GM12878 (cell line): ENCODE results near the gene ST8SIA3. TPM values are rescaled to one million over a fixed set of nuclear protein-coding genes. Genes with fewer than 3 reads are reported as not detected.

Experiments used
- ATAC-seq: fragments of 200-7000 bp; cut with Tn5 transposase; 3 replicates; pipeline ENCODE4 v1.9.1; 2020; ENCODE audit warnings: mild to moderate bottlenecking, moderate library complexity
- BruUV-seq: library from RNA; stranded (reverse); fragments of 400-500 nt; replicated peaks from 2 replicates; lab custom pipeline; 2021; lab: Mats Ljungman, UMichigan
- CTCF ChIA-PET: fragments of 300-600 bp; sonication (Branson Sonifier 250); formaldehyde crosslinking; extraction: SDS; loops from one replicate; lab custom pipeline; 2021; ENCODE audit warnings: inconsistent platforms; lab: Yijun Ruan, JAX
- POLR2A ChIA-PET: fragments of 350-600 bp; formaldehyde crosslinking; extraction: SDS; loops from one replicate; lab custom pipeline; 2021; ENCODE audit warnings: inconsistent platforms; lab: Charles Lee
- RAD21 ChIA-PET: fragments of 300-600 bp; sonication (Branson Sonifier 250); formaldehyde crosslinking; loops from one replicate; lab custom pipeline; 2023; ENCODE audit warnings: antibody characterized with exemption; ENCODE audit not compliant: unreplicated experiment; lab: Charles Lee
- SMC1A ChIA-PET: fragments of 300-600 bp; sonication (Branson Sonifier 250); formaldehyde crosslinking; loops from one replicate; lab custom pipeline; 2023; ENCODE audit not compliant: unreplicated experiment, uncharacterized antibody; lab: Charles Lee
- DNase-seq: peaks from one replicate; pipeline ENCODE4 v3.0.0-alpha.2; 2011; ENCODE audit warnings: low read depth, low spot score
- FAIRE-seq: peaks from 3 replicates; lab custom pipeline; 2011; peaks lifted over from hg19 to GRCh38; lab: Jason Lieb, UNC
- H2AFZ ChIP-seq: 2 replicates; pipeline ENCODE4 v1.6.0; 2011; ENCODE audit warnings: low read depth, low read length, control low read depth; ENCODE audit not compliant: control insufficient read depth
- H3K27ac ChIP-seq: 2 replicates; pipeline ENCODE4 v1.5.1; 2011; ENCODE audit warnings: control low read depth; ENCODE audit not compliant: control insufficient read depth, insufficient read depth
- H3K27me3 ChIP-seq, 2 experiments: replicated peaks in 1 of 2; 2 replicates each; pipeline versions ENCODE4 v1.6.0 to v1.6.1; 2011; ENCODE audit warnings: low read length in 1 of 2; ENCODE audit not compliant: control insufficient read depth in 2 of 2, insufficient read depth in 2 of 2
- H3K36me3 ChIP-seq, 2 experiments: 2 replicates each; pipeline ENCODE4 v1.5.1; 2011; ENCODE audit warnings: low read length in 1 of 2; ENCODE audit not compliant: control insufficient read depth in 2 of 2, insufficient read depth in 2 of 2
- H3K4me1 ChIP-seq: 2 replicates; pipeline ENCODE4 v1.6.1; 2011; ENCODE audit warnings: mild to moderate bottlenecking, low read length, moderate library complexity, mixed read lengths; ENCODE audit not compliant: control insufficient read depth, insufficient read depth
- H3K4me2 ChIP-seq: 2 replicates; pipeline ENCODE4 v1.6.0; 2011; ENCODE audit warnings: control low read depth; ENCODE audit not compliant: control insufficient read depth, insufficient read depth
- H3K4me3 ChIP-seq: fragments of 200-600 bp; sonication (generic); 2 replicates; pipeline ENCODE4 v1.5.1; 2016
- H3K79me2 ChIP-seq: 2 replicates; pipeline ENCODE4 v1.6.0; 2011; ENCODE audit warnings: low read length; ENCODE audit not compliant: control insufficient read depth, insufficient read depth
- H3K9ac ChIP-seq: 2 replicates; pipeline ENCODE4 v1.8.0; 2011; ENCODE audit warnings: low read length, control low read depth, mixed read lengths; ENCODE audit not compliant: control insufficient read depth, insufficient read depth
- H3K9me3 ChIP-seq: replicated peaks from 3 replicates; pipeline ENCODE4 v1.5.1; 2011; ENCODE audit warnings: mild to moderate bottlenecking, low read length; ENCODE audit not compliant: control insufficient read depth, insufficient read depth
- H4K20me1 ChIP-seq: 2 replicates; pipeline ENCODE4 v1.6.0; 2011; ENCODE audit not compliant: control insufficient read depth, insufficient read depth
- BACH1 ChIP-seq: fragments of 450-650 bp; IDR thresholded peaks from 2 replicates; pipeline ENCODE4 v1.6.1; 2017; ENCODE audit warnings: mild to moderate bottlenecking, borderline replicate concordance
- BHLHE40 ChIP-seq, 2 experiments: fragments of 450-650 bp in 1 of 2; IDR thresholded peaks; 2 replicates each; pipeline ENCODE4 v1.6.1; 2011 to 2017; ENCODE audit warnings: low read depth in 2 of 2, borderline replicate concordance in 1 of 2, improper control_type of control experiment in 1 of 2, low read length in 1 of 2, mild to moderate bottlenecking in 1 of 2
- EP300 ChIP-seq, 2 experiments: fragments of 150-350 bp in 1 of 2; IDR thresholded peaks; 2 replicates each; pipeline ENCODE4 v1.6.1; 2011 to 2012; ENCODE audit warnings: low read depth in 2 of 2, low read length in 2 of 2, borderline replicate concordance in 1 of 2, improper control_type of control experiment in 1 of 2, inconsistent platforms in 1 of 2; ENCODE audit not compliant: control insufficient read depth in 1 of 2
- FOS ChIP-seq: IDR thresholded peaks from 3 replicates; pipeline ENCODE4 v1.6.1; 2011; ENCODE audit warnings: borderline replicate concordance; ENCODE audit not compliant: insufficient read length; ENCODE audit errors: extremely low read depth
- IKZF2 ChIP-seq, 2 experiments: fragments of 450-650 bp; IDR thresholded peaks; 2 replicates each; pipeline ENCODE4 v1.6.1; 2017; ENCODE audit warnings: mild to moderate bottlenecking in 2 of 2, moderate library complexity in 2 of 2
- JUNB ChIP-seq: IDR thresholded peaks from 2 replicates; pipeline ENCODE4 v1.6.1; 2016; ENCODE audit warnings: antibody characterized with exemption, mild to moderate bottlenecking
- RELB ChIP-seq: fragments of 450-650 bp; IDR thresholded peaks from 2 replicates; pipeline ENCODE4 v1.6.1; 2017; ENCODE audit warnings: low read depth, mild to moderate bottlenecking, moderate library complexity
- RFX5 ChIP-seq: IDR thresholded peaks from 2 replicates; pipeline ENCODE4 v1.6.1; 2011; ENCODE audit warnings: low read depth, low read length, improper control_type of control experiment
- SIN3A ChIP-seq: IDR thresholded peaks from 2 replicates; pipeline ENCODE4 v1.6.1; 2012; ENCODE audit warnings: low read depth, low read length, improper control_type of control experiment
- STAT3 ChIP-seq: IDR thresholded peaks from 2 replicates; pipeline ENCODE4 v1.6.1; 2011; ENCODE audit warnings: low read depth, low read length, improper control_type of control experiment
- YBX1 ChIP-seq: fragments of 450-650 bp; IDR thresholded peaks from 2 replicates; pipeline ENCODE4 v1.6.1; 2016; ENCODE audit warnings: antibody characterized with exemption
- ZBTB11 ChIP-seq: fragments of 450-650 bp; formaldehyde crosslinking; IDR thresholded peaks from 2 replicates; pipeline ENCODE4 v1.5.0; 2022; ENCODE audit warnings: mild to moderate bottlenecking, missing genetic modification characterization
- WGBS: methylation state at CpG from one replicate; pipeline ENCODE4 v1.1.6; 2016; ENCODE audit warnings: low lambda C conversion rate; ENCODE audit not compliant: insufficient replicate concordance, insufficient coverage; ENCODE audit errors: missing lambda C conversion rate; 5-methylcytosine and 5-hydroxymethylcytosine counted together
- in situ Hi-C: fragments of 300-500 bp; cut with MboI; formaldehyde crosslinking; loops from 9 replicates; pipeline ENCODE4 v1.14.3; 2018; ENCODE audit warnings: mixed read lengths
- intact Hi-C: fragments of 100-400 bp; cut with micrococcal nuclease; formaldehyde crosslinking; loops from one replicate; pipeline ENCODE4 v1.14.2; 2022; ENCODE audit not compliant: unreplicated experiment
- polyA plus RNA-seq, 11 experiments: library from polyadenylated mRNA; depleted of rRNA in 4 of 11; unstranded in 6 of 11; stranded (reverse) in 5 of 11; fragments of >200 nt; fragmentation: Nextera tagmentation in 4 of 11; fragmentation: Illumina TruSeq in 1 of 11; extraction: Ambion mirVana in 4 of 11; extraction: Trizol in 1 of 11; gene quantifications; 1 replicate in 1 of 11; 2 replicates in 10 of 11; pipeline versions ENCODE4 v1.2.1 to v1.2.3, GENCODE V29; 2011 to 2016; ENCODE audit warnings: inconsistent platforms in 2 of 11, missing spikeins in 2 of 11, low read depth in 1 of 11
- total RNA-seq, 4 experiments: library from RNA; depleted of rRNA in 3 of 4; stranded (reverse); fragments of >200 nt in 3 of 4; fragmentation: Illumina TruSeq in 1 of 4; extraction: Trizol in 1 of 4; gene quantifications; 2 replicates each; pipeline versions ENCODE4 v1.2.1 to v1.2.3, GENCODE V29; 2013 to 2021

Gene ST8SIA3
- total and polyA plus RNA-seq, 10 of the 15 experiments (the other 5 are each of a cell fraction or from before 2014, with no cell fraction given), result under 0.01 TPM; not detected in 9

GRCh38 chr18:57320603-57321002 lies 31.8 kb upstream of the ST8SIA3 start:
- TF ChIP-seq RFX5, result no peak
- no peak for TF ChIP-seq BHLHE40 (IDR thresholded peaks at IDR 0.05; ENCODE audit: borderline replicate concordance in 1 of 2, low read depth in 2 of 2, low read length in 1 of 2)
- no peak for TF ChIP-seq FOS
- Histone ChIP-seq H4K20me1 (no peaks in the 10 kb centered on the region), H3K27me3 (0 out of 4 replicates have a peak, but pooled peaks cover 0 to 1% of the 10 kb centered on the region in 2 experiments), H3K4me1 (no peaks in the 10 kb centered on the region), H3K4me3 (no peak overlapping the region), H2AFZ (no peak overlapping the region), H3K36me3 (no peaks in the 10 kb centered on the region), H3K9me3 (no peaks in the 10 kb centered on the region), H3K27ac (no peak overlapping the region), H3K4me2 (no peak overlapping the region), H3K79me2 (no peaks in the 10 kb centered on the region), H3K9ac (no peak overlapping the region)
- FAIRE-seq, result no peak
- ChIA-PET POLR2A (no interaction called here), CTCF (no interaction called here), RAD21 (interaction anchor here (0.7 kb wide), 1 partner anchor 21 kb away, joined by 3 read pairs; no protein-coding TSS in a partner anchor), SMC1A (no interaction called here)
- DNase-seq, result no peak
- no peak for ATAC-seq
- intact Hi-C loops, result no loop called here
- WGBS, result 0% methylated on average over 2 of the region's 2 CpGs
- in situ Hi-C loops, result no loop called here
- BruUV-seq, result no TSS peak

GRCh38 chr18:57325491-57326166 lies 26.7 kb upstream of the ST8SIA3 start:
- ChIA-PET POLR2A (no interaction called here), RAD21 (no interaction called here), CTCF (no interaction called here), SMC1A (no interaction called here)
- Histone ChIP-seq H3K9me3 (no peaks in the 10 kb centered on the region), H3K27ac (no peak overlapping the region), H4K20me1 (no peaks in the 10 kb centered on the region), H3K79me2 (no peaks in the 10 kb centered on the region), H3K36me3 (no peaks in the 10 kb centered on the region), H2AFZ (no peak overlapping the region), H3K4me2 (no peak overlapping the region), H3K4me3 (no peak overlapping the region), H3K4me1 (no peaks in the 10 kb centered on the region), H3K27me3 (0 out of 4 replicates have a peak, but pooled peaks cover 0 to 1% of the 10 kb centered on the region in 2 experiments), H3K9ac (no peak overlapping the region)
- WGBS, result 0% methylated on average over 1 of the region's 1 CpG
- no TSS peak for BruUV-seq
- ATAC-seq (no peak), DNase-seq (no peak), FAIRE-seq (no peak)
- in situ Hi-C loops, result no loop called here
- intact Hi-C loops, result no loop called here
- TF ChIP-seq YBX1, result no peak
- no peak for TF ChIP-seq ZBTB11 (CRISPR knock-in tag)
- TF ChIP-seq JUNB, result no peak
- no peak for TF ChIP-seq RELB
- TF ChIP-seq EP300 (IDR thresholded peaks at IDR 0.05; ENCODE audit: borderline replicate concordance in 1 of 2, control insufficient read depth in 1 of 2, low read depth in 2 of 2, low read length in 2 of 2), result no peak
- TF ChIP-seq STAT3, result no peak
- no peak for TF ChIP-seq BACH1
- TF ChIP-seq IKZF2 (IDR thresholded peaks at IDR 0.05), result no peak
- no peak for TF ChIP-seq SIN3A
